ENCODE measurements around the gene RFX4. TPM values are rescaled to one million over a fixed set of nuclear protein-coding genes. Genes with fewer than 3 reads are reported as not detected.

RFX4 gene
- total and polyA plus RNA-seq, 2 of the 8 experiments (the other 6 are each of a cell fraction or from before 2014, with no cell fraction given), result 0.06 TPM; not detected in 1

DNA sequence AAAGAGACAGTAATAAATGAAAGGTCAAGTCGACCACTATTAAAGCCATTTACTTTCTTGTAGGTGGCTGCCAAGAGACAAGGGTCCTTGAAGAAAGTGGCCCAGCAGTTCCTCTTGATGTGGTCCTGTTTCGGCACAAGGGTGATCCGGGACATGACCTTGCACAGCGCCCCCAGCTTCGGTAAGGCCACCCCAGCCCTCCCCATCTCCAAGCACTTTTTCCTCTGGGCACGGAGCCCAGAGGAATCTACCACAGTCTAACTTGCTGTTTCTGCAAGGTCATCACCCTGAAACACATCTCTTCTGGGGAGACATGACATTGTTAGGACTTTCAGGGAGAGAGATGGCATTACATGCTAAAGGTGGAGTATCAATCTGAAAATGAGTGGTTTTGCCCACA is 137.9 kb downstream of the RFX4 start:
- Histone ChIP-seq H3K4me2 (ENCODE audit: insufficient read depth in 1 of 2, low read depth in 2 of 2, low read length in 2 of 2) (no peak overlapping the region), H2BK5ac (ENCODE audit: low read depth, low read length) (no peak overlapping the region), H3K36me3 (ENCODE audit: control insufficient read depth in 2 of 4, insufficient read depth in 4 of 4, low read length in 3 of 4) (no peaks in the 10 kb centered on the region), H2AK5ac (ENCODE audit: low read depth, low read length) (no peak overlapping the region), H3K27me3 (replicated peaks in 1 of 4; ENCODE audit: control insufficient read depth in 3 of 4, extremely low read depth in 1 of 4, insufficient read depth in 3 of 4, low read length in 3 of 4) (no peaks in the 10 kb centered on the region), H3K56ac (replicated peaks; ENCODE audit: insufficient read length, low read depth, low read length) (no peak overlapping the region), H3K79me1 (ENCODE audit: low read depth, low read length) (no peaks in the 10 kb centered on the region), H2BK20ac (ENCODE audit: low read length) (no peak overlapping the region), H2BK15ac (ENCODE audit: low read length) (no peak overlapping the region), H4K91ac (replicated peaks; ENCODE audit: insufficient read length, low read length) (no peak overlapping the region), H3K23ac (ENCODE audit: insufficient read length) (no peak overlapping the region), H4K20me1 (replicated peaks in 1 of 2; ENCODE audit: control insufficient read depth in 1 of 2, insufficient read depth in 2 of 2, low read length in 2 of 2) (no peaks in the 10 kb centered on the region), H2BK120ac (replicated peaks; ENCODE audit: low read depth, low read length) (no peak overlapping the region), H2BK12ac (ENCODE audit: low read depth, low read length) (no peak overlapping the region), H3K4me1 (replicated peaks in 1 of 4; ENCODE audit: control insufficient read depth in 3 of 4, insufficient read depth in 4 of 4, low read length in 3 of 4) (peaks cover 0 to 6% (median 2%) of the 10 kb centered on the region in 4 experiments; a peak in 3 of 7 replicates), H3K4ac (replicated peaks; ENCODE audit: insufficient read length, low read depth, low read length) (no peak overlapping the region), H3K27ac (ENCODE audit: low read depth, low read length) (no peak overlapping the region), H3K4me3 (ENCODE audit: extremely low read depth in 1 of 4, insufficient read depth in 2 of 4, low read depth in 3 of 4, low read length in 4 of 4) (no peak overlapping the region), H3K9ac (replicated peaks in 1 of 4; ENCODE audit: extremely low read depth in 1 of 4, low read depth in 3 of 4, low read length in 3 of 4) (no peak overlapping the region), H3K23me2 (ENCODE audit: low read depth, low read length) (no peaks in the 10 kb centered on the region), H3K79me2 (ENCODE audit: control insufficient read depth in 1 of 2, insufficient read depth in 2 of 2, low read length in 2 of 2) (no peaks in the 10 kb centered on the region; a peak in 1 of 4 replicates), H4K5ac (ENCODE audit: insufficient read length, low read depth, low read length) (no peak overlapping the region), H3K18ac (ENCODE audit: extremely low read depth, low read length) (no peak overlapping the region), H3K14ac (ENCODE audit: insufficient read length) (no peak overlapping the region), H2AFZ (ENCODE audit: low read length) (no peak overlapping the region), H3K9me3 (ENCODE audit: insufficient read depth in 2 of 2, low read depth in 1 of 2, low read length in 1 of 2) (no peaks in the 10 kb centered on the region), H4K8ac (ENCODE audit: extremely low read depth, insufficient read depth, low read length) (no peak overlapping the region)
- TF ChIP-seq HDAC6 (IDR thresholded peaks at IDR 0.05; ENCODE audit: low read depth, low read length), result no peak
- TF ChIP-seq BRCA1 (IDR thresholded peaks at IDR 0.05; ENCODE audit: low read depth, low read length), result no peak
- no peak for TF ChIP-seq TAF7 (optimal IDR thresholded peaks at IDR 0.05; ENCODE audit: borderline replicate concordance, low read depth, low read length)
- no peak for TF ChIP-seq SUZ12 (IDR thresholded peaks at IDR 0.05; ENCODE audit: low read length)
- TF ChIP-seq GABPA (IDR thresholded peaks at IDR 0.05; ENCODE audit: borderline replicate concordance, insufficient read depth, low read length), result no peak
- DNase-seq (ENCODE audit: low read depth in 1 of 2, low spot score in 2 of 2) (no peak), FAIRE-seq (no peak)
- CTCF ChIA-PET (ENCODE audit: partially characterized antibody), result interaction anchor here (0.6 to 4.7 kb wide), 4 partner anchors 10 to 197 kb away, joined by 3 to 17 read pairs (median 9); no protein-coding TSS in a partner anchor
- POLR2A ChIA-PET (ENCODE audit: partially characterized antibody), result interaction anchor here (1.1 kb wide), 1 partner anchor 29 kb away, joined by 3 read pairs; no protein-coding TSS in a partner anchor
- WGBS, 2 experiments (ENCODE audit: extremely low coverage in 1 of 2, insufficient coverage in 1 of 2, insufficient read length in 1 of 2, insufficient replicate concordance in 2 of 2, low coverage in 1 of 2, low lambda C conversion rate in 2 of 2, missing lambda C conversion rate in 1 of 2), result 94% methylated on average over 6 of the region's 6 CpGs; no CpG with 5 or more reads in 1 of the 2 experiments
